Suppressor macrophage treated with lipopolysaccharide for 4 hours (primary cell): ENCODE measurements around the gene CD81.
"Not testable (repeated sequence)": the region's sequence is repeated elsewhere in the genome, so short reads cannot be mapped to it uniquely, and the experiment has no call there.

Experiments
- DNase-seq: peaks from one replicate; pipeline ENCODE4 v3.0.0-alpha.2; 2020

CD81 gene

DNA sequence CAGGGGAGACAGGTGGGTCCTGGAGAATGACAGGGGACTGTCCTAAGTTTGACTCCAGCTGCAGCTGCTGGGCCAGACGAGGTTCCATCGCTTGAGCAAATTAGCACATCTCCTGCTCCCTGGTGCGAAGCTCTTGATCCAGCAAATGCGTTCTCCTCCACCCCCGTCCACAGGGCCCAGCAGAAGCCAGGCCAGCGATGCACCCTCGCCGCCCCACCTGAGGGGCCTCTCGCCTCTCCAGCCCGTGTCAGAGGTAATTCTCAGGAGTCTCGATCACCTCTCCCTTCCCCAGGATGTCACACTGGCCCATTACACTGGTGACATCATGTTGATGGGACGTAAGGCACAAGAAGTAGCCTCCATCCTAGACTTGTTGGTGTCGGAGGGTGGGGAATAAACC is 19.5 kb upstream of the CD81 start:
- DNase-seq = not testable (repeated sequence)

- no peak for DNase-seq
These were observed 18.2 kb upstream of the CD81 start for GRCh38 chr11:2358754-2359442.

DNA sequence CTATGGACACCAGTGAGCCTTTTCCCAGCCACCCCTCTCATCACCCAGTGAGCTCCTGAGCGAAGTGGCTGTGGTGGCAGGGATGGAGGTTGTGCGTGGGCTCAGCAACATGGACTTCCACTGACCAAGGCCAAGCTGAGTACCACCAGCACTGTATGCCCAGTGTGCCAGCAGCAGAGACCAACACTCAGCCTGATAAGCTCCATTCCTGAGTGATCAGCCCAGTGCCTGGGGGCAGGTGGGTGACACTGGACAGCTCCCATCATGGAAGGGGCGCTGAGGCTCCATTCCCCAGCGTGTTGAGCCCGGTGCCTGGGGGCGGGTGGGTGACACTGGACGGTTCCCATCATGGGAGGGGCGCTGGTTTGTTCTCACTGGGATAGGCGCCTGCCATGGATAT is 17.6 kb upstream of the CD81 start:
- DNase-seq = no peak

- DNase-seq = no peak
These were observed 16.9 kb upstream of the CD81 start for GRCh38 chr11:2360081-2360642.

DNA sequence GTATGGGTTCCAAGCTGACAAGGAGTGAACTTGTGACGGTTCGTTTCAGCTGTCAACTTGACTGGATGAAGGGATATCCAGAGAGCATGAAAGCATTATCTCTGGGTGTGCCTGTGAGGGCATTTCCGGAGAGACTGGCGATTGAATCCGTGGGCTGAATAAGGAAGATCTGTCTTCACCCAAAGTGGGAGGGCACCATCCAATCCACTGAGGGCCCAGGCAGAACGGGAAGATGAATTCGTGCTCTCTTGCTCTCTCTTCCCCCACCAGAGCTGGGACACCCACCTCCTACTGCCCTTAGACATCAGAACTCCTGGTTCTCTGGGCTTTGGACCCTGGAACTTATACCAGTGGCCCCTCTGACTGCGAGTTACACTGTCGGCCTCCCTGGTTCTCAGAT is 15.5 kb upstream of the CD81 start:
- DNase-seq = no peak

DNA sequence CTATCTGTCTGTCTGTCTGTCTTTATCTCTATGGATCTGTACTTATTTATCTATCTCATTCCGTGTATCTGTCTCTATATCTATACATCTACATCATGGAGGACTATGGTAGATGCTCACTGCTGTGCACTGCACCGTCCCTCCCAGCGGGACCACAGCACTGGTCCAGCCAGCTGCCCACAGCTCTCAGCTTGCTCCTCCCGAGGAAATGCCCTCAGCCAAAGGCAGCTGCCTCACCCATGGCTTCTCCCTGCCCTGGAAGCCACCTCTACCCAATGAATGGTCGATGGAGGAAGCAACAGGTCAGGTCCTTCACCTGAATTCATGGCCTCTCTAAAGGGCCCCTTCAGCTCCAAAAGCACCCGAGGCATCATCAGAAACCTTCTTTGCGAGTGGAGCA is 14.7 kb upstream of the CD81 start:
- no peak for DNase-seq

DNA sequence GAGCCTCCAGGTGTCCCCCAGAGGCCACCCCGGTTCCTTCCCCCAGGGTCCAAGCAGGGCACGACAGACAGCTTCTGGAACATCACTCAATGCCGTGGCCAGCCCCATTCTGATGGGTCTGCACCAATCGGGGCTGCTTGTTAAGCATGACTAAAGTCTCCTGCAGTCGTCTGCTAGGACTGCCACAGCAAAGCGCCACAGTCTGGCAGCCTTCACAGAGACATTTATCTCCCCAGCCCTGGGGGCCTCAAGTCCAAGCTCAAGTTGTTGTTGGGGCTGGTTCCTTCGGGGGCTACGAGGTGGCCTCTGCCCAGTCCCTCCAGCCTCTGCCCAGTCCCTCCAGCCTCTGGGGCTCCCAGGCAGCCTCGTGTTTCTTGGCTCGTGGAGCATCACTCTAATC is 14.0 kb upstream of the CD81 start:
- no peak for DNase-seq

DNA sequence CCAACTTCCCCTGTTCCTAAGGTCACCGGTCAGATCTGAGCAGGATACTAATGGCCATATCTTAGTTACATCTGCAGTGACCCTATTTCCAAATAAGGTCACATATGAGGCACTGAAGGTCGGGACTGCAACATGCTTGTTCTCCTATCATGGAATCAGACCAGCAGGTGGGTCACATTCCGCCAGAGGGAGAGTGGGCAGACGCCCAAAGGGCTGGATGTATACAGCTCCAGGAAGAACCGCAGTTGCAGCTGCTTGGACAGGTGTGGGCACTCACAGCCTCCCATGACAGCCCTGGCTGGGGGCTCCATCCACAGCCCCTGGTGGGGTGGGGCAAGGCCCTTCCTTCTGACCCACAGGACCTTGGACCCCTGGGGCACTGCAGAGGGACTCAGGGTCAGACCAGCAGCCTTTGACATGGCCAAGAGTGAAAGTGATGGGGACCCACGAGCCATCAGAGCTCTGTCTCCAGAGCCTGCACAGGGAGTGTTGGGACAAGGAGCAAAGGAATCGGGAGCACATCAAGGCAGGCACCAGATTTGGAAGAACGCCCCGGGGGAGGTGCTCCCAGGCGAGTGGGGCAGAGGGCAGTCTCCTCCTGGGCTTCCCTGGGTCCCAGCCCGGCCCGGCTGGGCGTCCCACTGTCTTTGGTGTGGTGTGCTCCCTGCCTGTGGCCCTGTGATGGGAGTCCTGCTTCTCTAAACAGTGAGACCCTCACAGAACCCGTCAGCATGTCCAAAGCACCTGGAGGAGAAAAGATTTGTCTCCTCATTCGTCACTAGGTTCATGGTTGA is 13.3 kb upstream of the CD81 start:
- no peak for DNase-seq

- not testable (repeated sequence) for DNase-seq
These were observed 12.7 kb upstream of the CD81 start for GRCh38 chr11:2364386-2364785.

- DNase-seq = no peak
These were observed 11.4 kb upstream of the CD81 start for GRCh38 chr11:2365571-2366210.

GRCh38 chr11:2366276-2366675 is 10.8 kb upstream of the CD81 start:
- no peak for DNase-seq

GRCh38 chr11:2366733-2367132 is 10.4 kb upstream of the CD81 start:
- no peak for DNase-seq

DNA sequence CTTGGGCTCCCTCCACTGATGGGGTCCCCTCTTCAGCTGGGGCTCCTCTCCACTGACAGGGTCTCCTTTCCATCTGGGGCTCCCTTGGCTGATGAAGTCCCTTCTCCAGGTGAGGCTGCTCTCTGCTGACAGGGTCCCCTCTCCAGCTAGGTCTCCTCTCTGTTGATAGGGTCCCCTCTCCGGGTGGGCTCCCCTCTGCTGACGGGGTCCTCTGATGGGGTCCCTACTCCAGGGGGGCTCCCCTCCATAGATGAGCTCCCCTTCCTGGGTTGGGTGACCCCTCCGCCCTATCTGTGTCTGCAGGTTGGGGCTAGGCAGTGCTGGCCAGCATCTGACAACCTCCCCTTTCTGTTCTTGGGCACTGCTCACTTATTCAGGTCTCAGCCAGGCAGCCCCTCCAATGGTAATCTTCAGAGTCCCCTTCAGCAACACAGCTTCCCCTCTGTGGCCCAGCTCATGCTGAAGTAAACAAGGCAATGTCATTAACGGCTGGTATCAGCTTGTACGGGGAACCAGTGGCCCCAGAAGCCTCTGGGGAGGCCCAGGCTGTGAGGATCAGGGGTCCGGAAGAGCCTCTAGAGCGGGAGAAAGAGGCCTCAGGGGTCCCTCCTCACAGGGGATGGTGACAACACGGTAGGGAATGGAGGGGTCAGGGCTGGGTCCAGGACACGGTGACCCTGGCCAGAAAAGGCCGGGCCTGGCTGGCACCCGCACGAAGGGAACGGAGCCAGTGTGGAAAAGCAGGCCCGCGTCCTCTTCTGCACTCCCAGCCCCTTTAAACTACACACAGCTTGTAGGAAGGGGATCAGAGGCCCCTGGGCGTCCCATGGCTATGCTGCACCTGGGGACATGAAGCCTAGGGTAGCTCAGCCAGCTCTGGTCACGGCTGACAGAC is 9.6 kb upstream of the CD81 start:
- no peak for DNase-seq

GRCh38 chr11:2368178-2368850 is 8.8 kb upstream of the CD81 start:
- DNase-seq = no peak

DNA sequence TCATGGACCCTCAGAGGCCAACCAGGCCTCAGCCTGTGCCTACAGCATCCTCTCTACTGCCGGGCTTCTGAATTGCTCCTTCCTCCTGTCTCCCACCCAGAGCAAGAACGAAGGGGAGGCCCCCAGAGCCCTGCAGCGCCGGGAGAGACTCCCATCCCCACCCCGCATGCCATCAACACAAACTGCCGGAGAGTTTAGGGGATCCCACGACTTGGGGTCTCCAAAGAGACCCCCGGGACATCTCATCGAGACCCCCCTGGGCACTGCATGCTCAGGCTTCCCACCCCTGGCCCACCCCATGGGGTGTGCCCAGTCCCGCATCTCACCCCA is 8.3 kb upstream of the CD81 start:
- no peak for DNase-seq

DNA sequence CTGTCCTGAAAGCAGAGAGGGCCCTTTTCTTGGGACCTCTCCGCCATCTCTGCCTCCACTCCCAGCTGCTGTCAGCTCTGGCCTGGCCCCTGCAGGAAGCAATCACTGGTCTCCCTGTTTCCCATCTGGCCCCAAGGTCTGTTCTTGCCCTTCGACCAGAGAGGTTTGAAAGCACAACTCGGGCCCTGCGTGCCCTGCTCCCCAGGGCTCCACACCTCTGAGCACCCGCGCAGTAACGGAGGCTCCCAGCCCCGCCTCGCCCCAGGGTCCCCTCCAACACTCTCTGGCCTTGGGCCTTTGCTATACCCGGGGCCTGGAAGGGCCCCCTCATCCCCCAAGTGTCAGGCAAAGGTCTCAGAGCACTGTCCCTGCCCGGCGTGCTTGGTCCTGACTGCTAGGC is 7.8 kb upstream of the CD81 start:
- DNase-seq = no peak

- DNase-seq = no peak
These were observed 7.2 kb upstream of the CD81 start for GRCh38 chr11:2369896-2370295.

DNA sequence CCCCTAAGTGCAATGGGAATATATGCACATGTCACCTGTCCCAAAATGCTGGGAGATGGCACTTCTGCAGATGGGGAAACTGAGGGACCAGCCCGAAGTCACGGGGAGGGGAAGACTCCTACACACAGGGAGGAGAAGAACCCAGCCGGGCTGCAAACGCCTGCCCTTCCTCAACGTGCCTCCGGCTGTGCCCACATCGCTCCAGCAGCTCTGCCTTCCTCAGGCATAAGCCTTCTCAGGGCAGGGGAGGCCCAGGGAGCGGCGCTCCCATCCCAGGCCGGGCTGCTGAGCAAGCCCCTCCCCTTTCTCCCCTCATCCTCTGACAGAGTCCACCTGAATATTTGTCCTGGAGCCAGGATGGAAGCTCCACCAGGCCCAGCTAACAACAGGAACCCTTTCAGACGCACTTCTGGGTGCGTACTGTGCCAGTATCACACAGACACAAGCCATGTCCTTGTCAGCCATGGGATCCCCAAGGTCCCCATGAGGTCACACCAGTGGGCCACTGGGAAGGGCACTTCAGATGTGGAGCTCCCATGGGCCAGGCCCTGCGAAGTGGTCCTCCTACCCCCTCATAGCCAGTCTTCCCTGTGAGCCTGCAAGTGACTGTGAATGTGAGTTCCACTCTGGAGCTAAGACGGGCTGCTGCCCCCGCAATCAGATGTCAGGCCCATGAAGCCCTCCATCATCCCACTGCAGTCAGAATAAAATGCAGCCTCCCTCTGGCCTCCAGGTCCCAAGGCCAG is 2.5 kb upstream of the CD81 start:
- DNase-seq = no peak

DNA sequence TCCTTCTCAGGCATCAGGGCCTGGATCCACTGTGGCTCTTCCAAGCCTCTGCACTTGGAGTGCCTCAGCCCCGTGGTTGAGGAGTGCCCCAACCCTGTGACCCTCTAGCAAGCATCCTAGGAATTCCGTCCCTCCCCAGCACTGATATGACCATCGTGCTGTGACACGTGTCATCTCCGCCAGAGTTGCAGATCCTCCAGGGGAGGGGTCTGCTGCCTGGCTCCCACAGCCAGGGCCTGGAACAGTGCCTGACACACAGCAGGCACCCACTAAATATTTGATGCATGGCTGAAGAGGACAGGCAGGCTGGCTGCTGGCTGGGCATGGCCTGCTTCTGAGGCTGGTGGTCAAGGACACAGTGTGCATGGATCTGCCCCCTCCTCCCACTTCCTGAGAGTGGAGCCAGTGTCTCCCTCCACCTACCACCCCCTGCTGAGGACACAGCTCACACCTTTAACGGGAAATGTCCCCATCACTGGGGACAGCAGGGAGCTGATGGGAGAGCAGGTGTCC is 1.7 kb upstream of the CD81 start:
- no peak for DNase-seq

GRCh38 chr11:2375964-2376551 is 1.1 kb upstream of the CD81 start:
- no peak for DNase-seq
